ENCODE results near the gene NPHS1.

The NPHS1 gene

GRCh38 chr19:35845215-35846037, 6.9 kb downstream of the NPHS1 start (continued):
- TF ChIP-seq ZNF335 (tag by site-specific recombination; conservative IDR thresholded peaks at IDR 0.05), result peak; percentile 74
- no peak for TF ChIP-seq ATF2 (tag by site-specific recombination; IDR thresholded peaks at IDR 0.05; ENCODE audit: low read depth)
- no peak for TF ChIP-seq ZNF510 (tag by site-specific recombination; IDR thresholded peaks at IDR 0.05; ENCODE audit: insufficient replicate concordance)
- peak; percentile 54; the same call in 1 of the 2 replicates for TF ChIP-seq ZNF501 (tag by site-specific recombination; IDR thresholded peaks at IDR 0.05)
- peak; percentile 68; the same call in 1 of the 2 replicates for TF ChIP-seq ZNF2 (tag by site-specific recombination; IDR thresholded peaks at IDR 0.05)
- peak; percentile 95 for TF ChIP-seq ZNF362 (tag by site-specific recombination; IDR thresholded peaks at IDR 0.05)
- TF ChIP-seq MZF1 (tag by site-specific recombination; IDR thresholded peaks at IDR 0.05; ENCODE audit: borderline replicate concordance), result no peak

GRCh38 chr19:35844482-35845214, 7.7 kb downstream of the NPHS1 start:
- no peaks in the 10 kb centered on the region; the same call in 1 of the 2 replicates for H3K9me3 ChIP-seq (ENCODE audit: control insufficient read depth, insufficient read depth, low read depth, low read length)
- H3K4me1 ChIP-seq (ENCODE audit: control insufficient read depth, insufficient read depth, low read length), result peaks cover 19% of the 10 kb centered on the region
- no peak overlapping the region for H3K27ac ChIP-seq (ENCODE audit: extremely low read depth, low read depth, low read length)
- POLR2A ChIA-PET, result interaction anchor here (0.6 to 1.2 kb wide), 6 partner anchors 9 to 104 kb away, joined by 3 read pairs; partner anchors contain the start of genes LIN37, PSENEN and U2AF1L4
- no peak overlapping the region for H3K4me3 ChIP-seq (ENCODE audit: low read depth, low read length)
- no peaks in the 10 kb centered on the region for H3K36me3 ChIP-seq (ENCODE audit: control insufficient read depth in 2 of 2, insufficient read depth in 1 of 2, low read length in 2 of 2)
- CTCF ChIA-PET, result interaction anchor here (0.5 to 1.3 kb wide), 12 partner anchors 10 to 935 kb away, joined by 3 to 6 read pairs (median 4); partner anchors contain the start of gene WDR62
- TF ChIP-seq ZNF404 (tag by site-specific recombination; IDR thresholded peaks at IDR 0.05), result no peak
- no peak for TF ChIP-seq ZNF221 (tag by site-specific recombination; IDR thresholded peaks at IDR 0.05; ENCODE audit: borderline replicate concordance)
- 0 out of 2 replicates have a peak, but pooled peaks have one; percentile 25 for TF ChIP-seq ZNF571 (tag by site-specific recombination; IDR thresholded peaks at IDR 0.05)
- 0 out of 2 replicates have a peak, but pooled peaks have one; percentile 15 for TF ChIP-seq BCL11B (tag by site-specific recombination; IDR thresholded peaks at IDR 0.05; ENCODE audit: low read depth)
- 0 out of 2 replicates have a peak, but pooled peaks have one; percentile 29 for TF ChIP-seq ZNF514 (tag by site-specific recombination; IDR thresholded peaks at IDR 0.05)
- peak; percentile 99 for TF ChIP-seq ZNF121 (tag by site-specific recombination; IDR thresholded peaks at IDR 0.05)
- TF ChIP-seq ZBTB48 (tag by site-specific recombination; IDR thresholded peaks at IDR 0.05), result no peak

GRCh38 chr19:35843676-35844481, 8.4 kb downstream of the NPHS1 start:
- Histone ChIP-seq H3K4me3 (ENCODE audit: low read depth, low read length) (no peak overlapping the region), H3K4me1 (ENCODE audit: control insufficient read depth, insufficient read depth, low read length) (peaks cover 19% of the 10 kb centered on the region), H3K9me3 (ENCODE audit: control insufficient read depth, insufficient read depth, low read depth, low read length) (no peaks in the 10 kb centered on the region; the same call in 1 of the 2 replicates), H3K36me3 (ENCODE audit: control insufficient read depth in 2 of 2, insufficient read depth in 1 of 2, low read length in 2 of 2) (no peaks in the 10 kb centered on the region), H3K27ac (ENCODE audit: extremely low read depth, low read depth, low read length) (no peak overlapping the region)
- ChIA-PET CTCF (interaction anchor here (0.7 kb wide), 1 partner anchor 267 kb away, joined by 3 read pairs; no protein-coding TSS in a partner anchor), POLR2A (interaction anchor here (0.7 kb wide), 1 partner anchor 96 kb away, joined by 3 read pairs; the partner anchor contains the start of gene LIN37)
- TF ChIP-seq ZNF629 (tag by site-specific recombination; IDR thresholded peaks at IDR 0.05) (no peak), SP2 (tag by site-specific recombination; IDR thresholded peaks at IDR 0.05) (peak; percentile 43), KLF8 (tag by site-specific recombination; IDR thresholded peaks at IDR 0.05) (peak; percentile 53; the same call in 1 of the 2 replicates), ZNF777 (tag by site-specific recombination; IDR thresholded peaks at IDR 0.05; ENCODE audit: borderline replicate concordance) (no peak), ZFHX2 (tag by site-specific recombination; conservative IDR thresholded peaks at IDR 0.05) (peak; percentile 18; the same call in 1 of the 2 replicates), SP3 (tag by site-specific recombination; IDR thresholded peaks at IDR 0.05) (0 out of 2 replicates have a peak, but pooled peaks have one; percentile 28), ZNF776 (tag by site-specific recombination; IDR thresholded peaks at IDR 0.05; ENCODE audit: borderline replicate concordance) (no peak), EGR2 (tag by site-specific recombination; IDR thresholded peaks at IDR 0.05; ENCODE audit: low read depth) (0 out of 2 replicates have a peak, but pooled peaks have one; percentile 23), KLF1 (tag by site-specific recombination; IDR thresholded peaks at IDR 0.05) (peak; percentile 94), KLF9 (tag by site-specific recombination; IDR thresholded peaks at IDR 0.05; ENCODE audit: low read depth) (peak; percentile 87), ZNF26 (tag by site-specific recombination; IDR thresholded peaks at IDR 0.05) (no peak), KLF10 (tag by site-specific recombination; IDR thresholded peaks at IDR 0.05) (no peak)

Data from HEK293 (cell line).